GM19035 (cell line): ENCODE data around the gene SERPINB1.

ENCODE experiments used
- ATAC-seq: cut with Tn5 transposase; IDR thresholded peaks from one replicate; pipeline ENCODE4 v1.9.1; 2021; ENCODE audit not compliant: unreplicated experiment

SERPINB1 gene

GRCh38 chr6:2850538-2851113, 9.0 kb upstream of the SERPINB1 start:
- no peak for ATAC-seq

- no peak for ATAC-seq
These were observed 7.2 kb upstream of the SERPINB1 start for GRCh38 chr6:2848851-2849250.

GRCh38 chr6:2845880-2846208, 4.2 kb upstream of the SERPINB1 start:
- ATAC-seq, result no peak

GRCh38 chr6:2844008-2844407, 2.3 kb upstream of the SERPINB1 start:
- no peak for ATAC-seq

GRCh38 chr6:2843138-2843740, 1.6 kb upstream of the SERPINB1 start:
- ATAC-seq, result no peak

- no peak for ATAC-seq
These were observed 483 bp upstream of the SERPINB1 start for GRCh38 chr6:2842139-2842552.

- no peak for ATAC-seq
These were observed 958 bp downstream of the SERPINB1 start for GRCh38 chr6:2840749-2841061.

- ATAC-seq, result no peak
These were observed 1.5 kb downstream of the SERPINB1 start for GRCh38 chr6:2839982-2840748.

GRCh38 chr6:2839195-2839981, 2.3 kb downstream of the SERPINB1 start:
- no peak for ATAC-seq

GRCh38 chr6:2838251-2838650, 3.4 kb downstream of the SERPINB1 start:
- ATAC-seq, result no peak

GRCh38 chr6:2834262-2834661, 7.4 kb downstream of the SERPINB1 start:
- ATAC-seq, result no peak

- ATAC-seq, result no peak
These were observed 10.3 kb downstream of the SERPINB1 start for GRCh38 chr6:2831392-2831791.

- ATAC-seq, result no peak
These were observed 11.5 kb downstream of the SERPINB1 start for GRCh38 chr6:2830183-2830582.

GRCh38 chr6:2829253-2829652, 12.4 kb downstream of the SERPINB1 start:
- ATAC-seq, result no peak

- ATAC-seq, result no peak
These were observed 13.0 kb downstream of the SERPINB1 start for GRCh38 chr6:2828629-2829028.

- ATAC-seq, result no peak
These were observed 14.5 kb downstream of the SERPINB1 start for GRCh38 chr6:2827142-2827541.

GRCh38 chr6:2826131-2826530, 15.5 kb downstream of the SERPINB1 start:
- no peak for ATAC-seq

- ATAC-seq, result no peak
These were observed 18.4 kb downstream of the SERPINB1 start for GRCh38 chr6:2823104-2823850.

- no peak for ATAC-seq
These were observed 20.1 kb downstream of the SERPINB1 start for GRCh38 chr6:2821554-2821953.

- no peak for ATAC-seq
These were observed 21.2 kb downstream of the SERPINB1 start for GRCh38 chr6:2820415-2820814.

- ATAC-seq, result no peak
These were observed 21.7 kb downstream of the SERPINB1 start for GRCh38 chr6:2819978-2820377.
